ENCODE results near the gene PDE9A.

DNA sequence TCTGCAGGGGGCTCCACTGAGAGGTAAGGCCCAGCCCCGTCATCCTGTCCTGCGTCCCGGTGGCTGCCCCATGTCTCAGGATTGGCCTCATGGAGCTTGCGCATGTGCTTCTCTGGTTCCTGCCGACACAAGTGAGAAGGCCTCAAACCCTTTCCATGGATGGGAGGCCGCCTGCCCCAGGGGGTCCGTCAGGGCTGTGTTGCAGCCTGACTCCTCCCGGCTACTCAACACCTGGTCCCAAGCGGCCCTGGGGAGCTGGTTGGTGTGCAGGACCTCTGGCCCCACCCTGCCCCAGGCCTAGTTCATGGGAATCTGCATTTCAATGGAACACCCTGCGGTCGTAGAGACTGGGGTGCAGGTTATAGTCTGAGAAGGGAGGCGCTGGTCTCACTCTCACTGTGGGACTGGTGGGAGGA is 21.1 kb upstream of the PDE9A start:
- TF ChIP-seq, protein P1, sequence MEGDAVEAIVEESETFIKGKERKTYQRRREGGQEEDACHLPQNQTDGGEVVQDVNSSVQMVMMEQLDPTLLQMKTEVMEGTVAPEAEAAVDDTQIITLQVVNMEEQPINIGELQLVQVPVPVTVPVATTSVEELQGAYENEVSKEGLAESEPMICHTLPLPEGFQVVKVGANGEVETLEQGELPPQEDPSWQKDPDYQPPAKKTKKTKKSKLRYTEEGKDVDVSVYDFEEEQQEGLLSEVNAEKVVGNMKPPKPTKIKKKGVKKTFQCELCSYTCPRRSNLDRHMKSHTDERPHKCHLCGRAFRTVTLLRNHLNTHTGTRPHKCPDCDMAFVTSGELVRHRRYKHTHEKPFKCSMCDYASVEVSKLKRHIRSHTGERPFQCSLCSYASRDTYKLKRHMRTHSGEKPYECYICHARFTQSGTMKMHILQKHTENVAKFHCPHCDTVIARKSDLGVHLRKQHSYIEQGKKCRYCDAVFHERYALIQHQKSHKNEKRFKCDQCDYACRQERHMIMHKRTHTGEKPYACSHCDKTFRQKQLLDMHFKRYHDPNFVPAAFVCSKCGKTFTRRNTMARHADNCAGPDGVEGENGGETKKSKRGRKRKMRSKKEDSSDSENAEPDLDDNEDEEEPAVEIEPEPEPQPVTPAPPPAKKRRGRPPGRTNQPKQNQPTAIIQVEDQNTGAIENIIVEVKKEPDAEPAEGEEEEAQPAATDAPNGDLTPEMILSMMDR (IDR thresholded peaks at IDR 0.05), result no peak
- TF ChIP-seq POLR2A (IDR thresholded peaks at IDR 0.05), result no peak
